OCI-LY1 (cell line): ENCODE results near the gene CDH4.

ENCODE experiments used
- H2AFZ ChIP-seq: fragments of 200-600 bp; sonication (generic), shearing (Covaris generic); 2 replicates; pipeline ENCODE4 v1.6.0; 2014; ENCODE audit warnings: antibody characterized with exemption, mild to moderate bottlenecking, low read length
- H3F3A ChIP-seq: fragments of 200-600 bp; sonication (generic), shearing (Covaris generic); 2 replicates; pipeline ENCODE4 v1.6.0; 2014; ENCODE audit warnings: mild to moderate bottlenecking, antibody characterized with exemption, low read length, moderate library complexity; ENCODE audit not compliant: insufficient read depth
- H3K27ac ChIP-seq: fragments of 200-600 bp; sonication (generic); 2 replicates; pipeline ENCODE4 v1.5.1; 2014; ENCODE audit warnings: low read length, mixed run types, mild to moderate bottlenecking, low read depth; ENCODE audit not compliant: poor library complexity, severe bottlenecking
- H3K27me3 ChIP-seq: fragments of 200-600 bp; sonication (generic); 2 replicates; pipeline ENCODE4 v1.6.0; 2014; ENCODE audit warnings: antibody characterized with exemption, mild to moderate bottlenecking, low read length, moderate library complexity; ENCODE audit not compliant: insufficient read depth
- H3K36me3 ChIP-seq: fragments of 200-600 bp; sonication (generic); 2 replicates; pipeline ENCODE4 v1.6.1; 2014; ENCODE audit warnings: mild to moderate bottlenecking, antibody characterized with exemption, low read length, moderate library complexity, mixed read lengths; ENCODE audit not compliant: insufficient read depth
- H3K4me1 ChIP-seq: fragments of 200-600 bp; sonication (generic); 2 replicates; pipeline ENCODE4 v1.5.1; 2014; ENCODE audit warnings: mild to moderate bottlenecking, low read length, moderate library complexity; ENCODE audit not compliant: insufficient read depth, severe bottlenecking
- H3K4me2 ChIP-seq: fragments of 200-600 bp; sonication (generic), shearing (Covaris generic); 2 replicates; pipeline ENCODE4 v1.6.1; 2014; ENCODE audit warnings: low read length
- H3K4me3 ChIP-seq: fragments of 200-600 bp; sonication (generic); 2 replicates; pipeline ENCODE4 v1.5.1; 2014; ENCODE audit warnings: low read length, low read depth, mild to moderate bottlenecking, mixed read lengths; ENCODE audit not compliant: poor library complexity, severe bottlenecking
- H3K79me2 ChIP-seq: fragments of 200-600 bp; shearing (Covaris generic); 2 replicates; pipeline ENCODE4 v1.6.1; 2016; ENCODE audit warnings: mixed run types, low read length, mixed read lengths; ENCODE audit not compliant: insufficient read depth
- H3K9ac ChIP-seq: fragments of 200-600 bp; sonication (generic), shearing (Covaris generic); 2 replicates; pipeline ENCODE4 v1.6.1; 2014; ENCODE audit warnings: mild to moderate bottlenecking, low read length, mixed read lengths
- H3K9me2 ChIP-seq: fragments of 200-600 bp; sonication (generic), shearing (Covaris generic); 2 replicates; pipeline ENCODE4 v1.6.1; 2014; ENCODE audit warnings: low read depth, mild to moderate bottlenecking, low read length, mixed read lengths
- H3K9me3 ChIP-seq: fragments of 200-600 bp; shearing (Covaris generic); 2 replicates; pipeline ENCODE4 v1.6.1; 2014; ENCODE audit warnings: low read length, mixed read lengths
- H4K20me1 ChIP-seq: fragments of 200-600 bp; sonication (generic), shearing (Covaris generic); 2 replicates; pipeline ENCODE4 v1.6.0; 2016; ENCODE audit warnings: mild to moderate bottlenecking, low read length; ENCODE audit not compliant: insufficient read depth
- CTCF ChIP-seq: fragments of 200-600 bp; sonication (generic), shearing (Covaris generic); IDR thresholded peaks from 2 replicates; pipeline ENCODE4 v1.5.1; 2017; ENCODE audit warnings: mild to moderate bottlenecking, antibody characterized with exemption, low read length, moderate library complexity, mixed read lengths
- EZH2 ChIP-seq: fragments of 200-600 bp; sonication (generic), shearing (Covaris generic); IDR thresholded peaks from 2 replicates; pipeline ENCODE4 v1.8.0; 2017; ENCODE audit warnings: borderline replicate concordance, mixed run types, mild to moderate bottlenecking, antibody characterized with exemption, low read length, moderate library complexity, mixed read lengths

Gene CDH4

DNA sequence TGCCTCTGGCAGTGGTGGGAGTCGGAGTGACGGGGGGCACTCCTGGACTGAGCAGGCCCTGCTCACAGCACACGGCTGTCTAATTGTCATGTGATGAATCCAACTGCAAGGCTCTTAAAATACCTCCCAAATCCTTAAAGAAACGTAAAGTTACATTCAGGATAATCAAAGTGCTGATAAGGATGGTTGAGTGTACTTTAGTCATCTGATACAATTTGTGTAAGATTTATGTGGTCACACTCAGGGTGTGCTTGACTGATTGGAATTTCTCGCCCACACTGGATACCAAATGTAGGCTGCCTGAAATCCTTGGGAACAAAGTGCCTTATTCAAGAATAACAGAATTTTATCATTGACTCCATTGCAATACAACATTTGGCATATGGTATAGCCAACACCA lies 238.7 kb downstream of the CDH4 start:
- H4K20me1 ChIP-seq = no peaks in the 10 kb centered on the region
- no peaks in the 10 kb centered on the region for H3K9me2 ChIP-seq
- H3F3A ChIP-seq = no peaks in the 10 kb centered on the region
- H3K4me3 ChIP-seq = no peak overlapping the region
- no peaks in the 10 kb centered on the region for H3K4me1 ChIP-seq
- no peak overlapping the region for H3K4me2 ChIP-seq
- H3K79me2 ChIP-seq = no peaks in the 10 kb centered on the region
- no peak for TF ChIP-seq CTCF
- TF ChIP-seq EZH2 = no peak
- H3K9ac ChIP-seq = no peak overlapping the region
- no peak overlapping the region for H2AFZ ChIP-seq
- H3K9me3 ChIP-seq = no peaks in the 10 kb centered on the region
- no peaks in the 10 kb centered on the region for H3K36me3 ChIP-seq
- H3K27ac ChIP-seq = no peak overlapping the region
- H3K27me3 ChIP-seq = no peaks in the 10 kb centered on the region

- TF ChIP-seq EZH2 (no peak), CTCF (no peak)
Measured at GRCh38 chr20:61492065-61492464, 240.0 kb downstream of the CDH4 start.

DNA sequence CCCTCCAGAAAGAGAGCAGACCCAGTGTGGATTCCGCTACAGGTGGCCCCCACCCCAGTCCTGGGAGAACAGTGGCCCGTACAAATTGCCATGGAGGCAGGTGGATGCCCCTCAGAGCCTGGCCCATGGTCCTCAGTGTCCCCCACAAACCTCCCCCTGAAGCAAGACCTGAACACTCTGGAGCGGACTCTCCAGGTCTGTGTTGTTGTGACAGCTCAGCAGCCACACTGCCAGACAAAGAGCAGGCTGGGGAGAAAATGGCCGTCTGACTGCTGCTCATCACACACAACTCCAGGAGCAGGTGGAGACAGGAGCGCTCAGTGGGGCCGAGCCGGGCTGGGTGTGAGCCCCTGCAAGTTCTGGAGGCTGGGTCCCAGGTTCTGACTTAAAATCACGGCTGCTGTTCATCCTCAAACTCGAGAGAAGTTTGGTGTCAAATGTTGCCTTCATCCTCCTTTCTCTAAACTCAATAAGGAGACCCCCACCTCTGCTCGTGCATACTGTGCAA lies 241.8 kb downstream of the CDH4 start:
- no peak overlapping the region for H3K9ac ChIP-seq
- H3F3A ChIP-seq = no peaks in the 10 kb centered on the region
- no peaks in the 10 kb centered on the region for H3K9me2 ChIP-seq
- no peaks in the 10 kb centered on the region for H3K9me3 ChIP-seq
- no peaks in the 10 kb centered on the region for H4K20me1 ChIP-seq
- no peak overlapping the region for H3K4me2 ChIP-seq
- no peaks in the 10 kb centered on the region for H3K79me2 ChIP-seq
- H3K36me3 ChIP-seq = no peaks in the 10 kb centered on the region
- no peak overlapping the region for H3K4me3 ChIP-seq
- H3K27ac ChIP-seq = no peak overlapping the region
- no peaks in the 10 kb centered on the region for H3K27me3 ChIP-seq
- TF ChIP-seq CTCF (no peak), EZH2 (no peak)
- no peak overlapping the region for H2AFZ ChIP-seq
- no peaks in the 10 kb centered on the region for H3K4me1 ChIP-seq

More at GRCh38 chr20:61492065-61492464, 240.0 kb downstream of the CDH4 start:
- H3K4me2 ChIP-seq = no peak overlapping the region
- no peaks in the 10 kb centered on the region for H3K79me2 ChIP-seq
- no peaks in the 10 kb centered on the region for H3K36me3 ChIP-seq
- H3K9ac ChIP-seq = no peak overlapping the region
- H3K9me2 ChIP-seq = no peaks in the 10 kb centered on the region
- no peak overlapping the region for H2AFZ ChIP-seq
- H3K4me1 ChIP-seq = no peaks in the 10 kb centered on the region
- no peaks in the 10 kb centered on the region for H3K9me3 ChIP-seq
- H3K4me3 ChIP-seq = no peak overlapping the region
- H4K20me1 ChIP-seq = no peaks in the 10 kb centered on the region
- H3K27ac ChIP-seq = no peak overlapping the region
- no peaks in the 10 kb centered on the region for H3F3A ChIP-seq
- H3K27me3 ChIP-seq = no peaks in the 10 kb centered on the region
